Measurements from ENCODE around the gene TMEM178B. TPM values are rescaled to one million over a fixed set of nuclear protein-coding genes. Genes with fewer than 3 reads are reported as not detected.
"Not testable (repeated sequence)": the region's sequence is repeated elsewhere in the genome, so short reads cannot be mapped to it uniquely, and the experiment has no call there.

TMEM178B gene
- total RNA-seq, 1 donor, result 0.09 TPM

- DNase-seq (ENCODE audit: low read depth), result no peak
- H3K4me3 ChIP-seq (ENCODE audit: low read depth, low read length), result no peak overlapping the region
- no peak for TF ChIP-seq CTCF (IDR thresholded peaks at IDR 0.05; ENCODE audit: insufficient read depth, low read length)
Measured at GRCh38 chr7:141402277-141402996, 328.6 kb downstream of the TMEM178B start.

GRCh38 chr7:141403846-141404245 is 330.0 kb downstream of the TMEM178B start:
- not testable (repeated sequence) for H3K4me3 ChIP-seq (ENCODE audit: low read depth, low read length); DNase-seq (ENCODE audit: low read depth)

GRCh38 chr7:141406347-141406746 is 332.5 kb downstream of the TMEM178B start:
- DNase-seq (ENCODE audit: low read depth), result no peak
- H3K4me3 ChIP-seq (ENCODE audit: low read depth, low read length), result no peak overlapping the region
- no peak for TF ChIP-seq CTCF (IDR thresholded peaks at IDR 0.05; ENCODE audit: insufficient read depth, low read length)

- TF ChIP-seq CTCF (IDR thresholded peaks at IDR 0.05; ENCODE audit: insufficient read depth, low read length), result no peak
- no peak overlapping the region for H3K4me3 ChIP-seq (ENCODE audit: low read depth, low read length)
- no peak for DNase-seq (ENCODE audit: low read depth)
Measured at GRCh38 chr7:141407893-141408292, 334.0 kb downstream of the TMEM178B start.

- no peak for DNase-seq (ENCODE audit: low read depth)
- H3K4me3 ChIP-seq (ENCODE audit: low read depth, low read length), result no peak overlapping the region
- TF ChIP-seq CTCF (IDR thresholded peaks at IDR 0.05; ENCODE audit: insufficient read depth, low read length), result no peak
Measured at GRCh38 chr7:141408440-141408839, 334.6 kb downstream of the TMEM178B start.

GRCh38 chr7:141409219-141409618 is 335.4 kb downstream of the TMEM178B start:
- no peak for TF ChIP-seq CTCF (IDR thresholded peaks at IDR 0.05; ENCODE audit: insufficient read depth, low read length)
- no peak for DNase-seq (ENCODE audit: low read depth)
- no peak overlapping the region for H3K4me3 ChIP-seq (ENCODE audit: low read depth, low read length)

GRCh38 chr7:141409801-141410329 is 336.0 kb downstream of the TMEM178B start:
- no peak for DNase-seq (ENCODE audit: low read depth)
- no peak overlapping the region for H3K4me3 ChIP-seq (ENCODE audit: low read depth, low read length)
- no peak for TF ChIP-seq CTCF (IDR thresholded peaks at IDR 0.05; ENCODE audit: insufficient read depth, low read length)

All from fibroblast of the aortic adventitia (primary cell).